Kidney capillary endothelial cell (primary cell): Measurements from ENCODE around the gene IARS1.

Experiments used
- DNase-seq: peaks from one replicate; pipeline ENCODE4 v3.0.0-alpha.2; 2018; ENCODE audit warnings: low spot score

Gene IARS1

DNA sequence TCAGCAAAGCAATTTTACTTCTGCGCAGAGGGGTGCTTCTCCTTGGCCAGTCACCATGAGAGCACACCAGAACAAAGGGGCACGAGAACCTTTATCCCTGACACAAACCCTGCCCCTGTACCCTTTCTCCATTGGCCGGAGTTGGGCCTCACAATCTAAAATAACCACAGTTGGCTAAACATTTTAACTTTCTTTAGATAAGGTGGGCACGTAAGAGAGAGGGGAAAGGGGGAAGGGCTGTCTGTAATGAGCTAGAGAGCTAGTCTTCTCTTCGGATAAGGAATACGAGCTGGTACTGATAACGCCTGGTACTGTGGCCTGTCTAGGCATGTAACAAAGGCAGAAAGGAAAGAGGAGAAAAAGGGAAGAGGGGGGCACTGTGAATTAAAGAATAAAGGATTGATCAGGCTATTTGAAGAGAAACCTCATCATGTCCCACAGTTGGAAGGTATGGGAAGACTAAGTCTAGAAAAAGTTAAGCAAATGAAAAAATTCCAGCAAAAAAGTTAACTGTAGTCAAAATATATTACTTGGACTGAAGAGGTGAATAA is 1.8 kb upstream of the IARS1 start:
- no peak for DNase-seq

DNA sequence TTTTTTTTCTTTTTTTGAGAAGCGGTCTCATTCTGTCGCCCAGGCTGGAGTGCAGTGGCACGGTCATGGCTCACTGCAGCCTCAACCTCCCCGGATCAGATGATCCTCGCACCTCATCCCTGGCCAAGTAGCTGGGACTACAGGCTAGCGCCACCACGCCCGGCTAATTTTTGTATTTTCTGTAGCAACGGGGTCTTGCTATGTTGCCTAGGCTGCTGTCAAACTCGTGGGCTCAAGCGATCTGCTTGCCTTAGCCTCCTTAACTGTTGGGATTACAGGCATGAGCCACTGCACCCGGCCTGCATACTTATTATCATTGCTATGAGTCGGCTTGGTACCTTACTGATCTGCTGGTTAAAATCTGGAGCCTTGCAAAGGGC is 790 bp upstream of the IARS1 start:
- peak; percentile 5 for DNase-seq

DNA sequence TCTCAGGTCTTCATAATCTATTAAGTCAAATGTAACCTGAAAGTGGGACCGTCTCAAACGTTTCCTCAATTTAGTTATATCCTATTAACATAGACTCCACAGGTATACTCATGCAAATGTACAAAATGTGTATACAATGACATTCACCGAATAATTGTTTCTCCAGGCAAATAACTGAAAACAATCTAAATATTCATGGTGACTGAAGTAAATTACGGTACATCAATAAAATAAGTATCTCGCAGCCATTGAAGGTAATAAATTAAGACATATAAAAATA is 482 bp downstream of the IARS1 start:
- DNase-seq, result no peak

DNA sequence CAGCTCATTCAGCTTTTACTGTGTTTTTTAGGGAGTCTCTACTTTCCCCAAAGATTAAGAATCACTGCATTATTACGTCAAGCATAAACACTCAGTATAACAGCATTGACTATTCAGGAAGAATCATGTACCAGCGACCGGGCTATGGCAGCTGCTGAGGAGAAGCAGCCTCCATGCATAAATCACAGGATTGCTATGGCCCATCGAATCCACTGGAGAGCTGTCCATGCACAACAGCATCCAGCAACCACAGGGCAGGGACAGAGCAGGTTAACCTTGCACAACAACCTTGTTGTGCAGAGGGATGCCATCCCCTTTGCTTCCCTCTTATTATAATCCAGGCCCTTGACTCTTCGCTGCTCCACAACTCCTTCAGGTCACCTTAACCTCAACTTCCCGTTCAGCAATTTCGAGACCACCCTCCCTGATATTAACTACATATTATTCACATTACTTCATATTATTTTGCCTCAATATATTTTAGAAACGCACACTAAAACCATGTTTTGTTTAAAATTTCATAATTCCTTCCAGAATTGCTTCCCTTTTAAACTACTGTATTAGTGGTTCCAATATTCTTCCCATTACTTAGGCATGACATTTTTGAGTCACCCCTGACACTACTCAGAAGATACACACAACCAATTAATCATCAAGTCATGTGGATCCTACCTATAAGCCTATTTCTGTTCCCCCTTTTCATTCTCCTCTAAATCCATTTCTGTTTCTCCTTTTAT is 991 bp downstream of the IARS1 start:
- peak; percentile 11 for DNase-seq

DNA sequence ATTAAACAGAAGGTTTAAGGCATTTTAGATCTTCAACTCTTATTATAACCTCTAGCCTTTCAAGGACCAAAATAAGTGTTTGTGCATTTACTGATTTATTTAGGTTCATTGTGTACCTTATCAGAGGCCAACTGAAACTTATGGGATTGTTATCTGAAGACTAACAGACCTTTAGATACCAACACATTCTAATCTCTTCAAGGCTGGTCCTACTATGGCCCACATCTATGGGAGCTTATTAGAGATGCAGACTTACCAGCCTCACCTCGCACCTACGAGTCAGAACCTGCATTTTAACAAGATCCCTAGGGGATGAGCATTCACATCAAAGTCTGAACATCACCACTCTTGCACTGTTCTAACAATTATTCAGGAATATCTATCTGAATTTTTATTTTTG is 1.9 kb downstream of the IARS1 start:
- DNase-seq, result no peak

DNA sequence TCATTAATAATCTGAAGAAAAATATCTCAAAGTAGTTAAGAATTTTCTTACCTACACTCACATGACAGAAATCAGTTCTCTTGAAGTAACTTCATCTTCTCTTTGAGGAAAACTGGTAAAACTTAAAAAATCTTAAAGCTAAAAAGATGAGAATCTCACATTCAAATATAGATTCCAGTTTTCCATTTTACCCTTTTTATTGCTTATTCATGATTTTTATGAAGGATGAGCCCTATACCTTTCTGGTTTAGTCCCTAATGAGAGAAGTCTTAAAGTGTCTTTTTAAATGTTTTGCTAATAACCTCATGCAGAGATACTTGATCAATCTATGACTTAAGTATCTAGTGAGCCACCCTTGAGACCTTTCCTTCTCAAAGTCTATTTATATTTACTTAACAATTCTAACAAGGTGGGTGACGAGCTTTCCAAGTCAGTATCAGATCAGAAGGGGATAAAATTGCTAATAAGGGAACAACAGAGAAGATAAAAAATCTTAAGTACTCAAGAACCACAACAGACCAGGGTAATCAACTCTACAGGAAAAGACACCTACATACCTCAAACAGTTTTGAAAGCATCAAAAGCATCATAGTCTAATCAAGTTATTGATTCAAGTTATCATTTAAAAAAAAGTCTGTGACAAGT is 2.6 kb downstream of the IARS1 start:
- DNase-seq, result no peak

DNA sequence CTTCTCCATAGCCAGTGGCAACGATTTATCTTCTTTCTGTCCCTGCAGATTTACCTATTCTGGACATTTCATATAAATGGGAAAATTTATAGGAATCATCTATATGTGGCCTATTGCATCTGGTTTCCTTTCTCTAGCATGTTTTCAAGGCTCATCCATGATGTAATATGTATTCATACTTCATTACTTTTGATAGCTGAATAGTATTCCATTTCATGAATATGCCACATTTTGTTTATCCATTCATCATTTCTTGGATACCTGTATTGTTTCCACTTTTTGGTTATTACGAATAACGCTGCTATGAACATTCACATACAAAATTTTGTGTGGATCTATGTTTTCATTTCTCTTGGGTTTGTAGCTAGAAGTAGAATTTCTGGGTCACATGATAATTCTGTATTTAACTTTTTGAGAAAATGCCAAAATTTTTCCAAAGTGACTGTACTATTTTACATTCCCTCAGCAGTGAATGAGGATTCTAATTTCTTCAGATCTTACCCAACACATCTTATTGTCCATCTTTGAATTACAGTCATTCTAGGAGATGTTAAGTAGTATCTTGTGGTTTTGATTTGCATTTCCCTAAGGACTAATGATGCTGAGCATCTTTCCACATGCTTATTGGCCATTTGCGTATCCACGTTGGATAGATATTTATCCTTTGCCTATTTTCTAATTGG is 3.6 kb downstream of the IARS1 start:
- no peak for DNase-seq

DNA sequence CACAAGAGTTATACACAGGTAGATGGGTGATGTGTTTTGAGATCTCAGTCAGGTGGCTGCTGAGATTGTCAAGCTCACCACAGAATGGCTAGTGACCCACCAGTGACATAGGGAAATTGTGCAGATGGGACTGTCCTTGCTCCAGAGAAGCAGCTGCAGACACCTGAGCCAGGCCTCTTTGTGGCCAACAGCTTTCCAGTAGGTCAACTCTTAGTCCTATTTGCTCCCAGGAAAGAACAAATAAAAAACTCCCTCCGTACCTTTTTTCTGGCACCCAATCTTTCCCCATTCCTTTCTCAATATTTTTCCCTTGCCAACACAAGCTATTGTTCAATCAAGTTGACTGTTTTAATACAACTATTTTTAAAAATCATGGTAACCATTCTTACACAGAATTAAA is 14.2 kb downstream of the IARS1 start:
- no peak for DNase-seq

DNA sequence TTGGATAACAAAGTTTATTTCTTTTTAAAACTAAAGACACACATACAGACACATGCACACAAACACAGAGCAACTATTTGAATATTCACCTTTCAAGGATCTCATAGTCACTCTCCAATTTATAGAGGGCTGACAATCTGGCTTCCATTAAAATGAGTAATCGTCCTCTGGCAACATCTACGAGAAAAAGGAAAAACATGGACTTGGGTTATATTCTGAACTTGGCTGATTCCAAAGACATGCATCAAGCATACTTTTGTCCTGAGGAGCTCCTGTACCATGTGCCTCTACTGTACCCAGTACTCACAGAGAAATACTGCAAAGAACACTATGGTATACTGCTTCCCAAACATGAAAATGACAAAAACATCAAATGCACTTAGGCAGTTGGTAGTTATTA is 15.4 kb downstream of the IARS1 start:
- no peak for DNase-seq

DNA sequence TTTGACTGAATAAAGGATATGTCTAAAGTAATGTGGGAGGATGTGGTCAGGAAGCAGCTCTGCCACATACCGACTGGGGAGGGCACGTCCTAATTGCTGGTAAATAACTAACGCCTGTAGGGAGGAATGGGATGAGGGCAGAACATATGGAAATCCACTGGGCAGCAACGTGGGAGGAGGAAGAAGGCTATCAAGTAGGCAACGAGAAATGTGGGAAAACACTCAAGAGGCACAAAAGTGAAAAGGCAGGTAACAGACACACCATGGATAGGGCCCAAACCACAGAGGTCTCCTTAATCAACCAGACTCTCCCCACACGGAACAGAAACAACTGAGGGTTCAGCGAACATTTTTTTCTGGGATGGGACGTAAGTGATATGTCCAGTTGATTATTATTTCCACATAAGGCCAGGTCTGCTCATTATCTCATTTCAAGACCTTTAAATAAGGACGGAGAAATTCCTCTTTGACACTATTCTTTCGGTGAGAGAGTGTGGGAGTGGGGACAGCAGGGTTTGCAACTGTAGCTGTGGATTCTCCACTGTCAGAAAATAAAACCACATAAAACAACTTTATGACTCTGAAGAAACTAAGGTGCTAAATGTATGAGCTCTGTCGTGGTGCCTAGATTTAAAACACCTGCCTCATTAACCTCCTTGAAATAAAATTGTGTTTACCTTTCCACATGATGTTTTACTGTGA is 17.0 kb downstream of the IARS1 start:
- no peak for DNase-seq

DNA sequence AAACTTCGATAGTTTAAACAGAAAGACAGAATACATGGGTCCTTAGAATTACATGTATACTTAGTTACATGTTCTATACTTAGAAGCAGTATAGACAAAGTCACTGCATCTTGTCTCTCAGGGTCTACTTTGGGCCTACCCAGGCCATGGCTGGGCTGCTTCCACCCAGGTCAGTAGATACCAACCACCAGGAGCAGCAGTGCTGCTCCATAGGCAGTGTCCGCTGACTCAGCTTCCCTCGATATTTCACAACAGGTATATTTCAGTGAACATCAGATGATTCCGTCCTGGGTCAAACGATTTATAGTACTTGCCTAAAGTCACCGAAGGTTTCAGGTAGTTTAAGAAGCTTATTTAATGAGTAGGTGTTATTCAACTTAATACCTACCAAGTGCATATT is 18.0 kb downstream of the IARS1 start:
- no peak for DNase-seq

DNA sequence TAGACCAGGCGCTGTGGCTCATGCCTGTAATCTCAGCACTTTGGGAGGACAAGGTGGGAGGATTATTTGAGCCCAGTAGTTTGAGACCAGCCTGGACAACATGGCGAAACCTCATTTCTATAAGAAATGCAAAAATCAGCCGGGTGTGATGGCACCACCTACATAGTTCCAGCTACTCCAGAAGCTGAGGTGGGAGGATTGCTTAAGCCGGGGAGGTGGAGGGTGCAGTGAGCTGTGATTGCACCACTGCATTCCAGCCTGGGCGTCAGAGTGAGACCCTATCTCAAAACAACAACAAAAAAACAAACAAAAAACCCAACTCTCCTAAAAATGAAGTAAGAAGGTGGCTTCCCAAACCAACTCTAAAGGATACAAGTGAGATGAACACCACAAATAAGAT is 23.0 kb downstream of the IARS1 start:
- no peak for DNase-seq

DNA sequence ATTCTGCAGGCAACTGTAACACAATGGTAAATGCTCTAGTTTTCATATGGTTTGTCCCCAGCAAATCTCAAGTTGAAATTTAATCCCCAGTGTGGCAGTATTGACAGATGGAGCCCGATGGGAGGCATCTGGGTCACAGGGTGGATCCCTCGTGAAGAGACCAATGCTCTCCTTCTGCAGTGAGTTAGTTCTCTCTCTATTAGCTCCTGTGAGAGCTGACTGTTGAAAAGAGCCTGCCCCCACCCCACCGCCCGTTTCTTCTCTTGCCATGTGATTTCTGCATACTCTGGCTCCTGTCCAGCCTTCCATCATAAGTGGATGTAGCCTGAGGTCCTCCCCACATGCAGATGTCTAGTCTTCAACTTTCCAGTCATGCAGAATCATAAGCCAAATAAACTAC is 27.0 kb downstream of the IARS1 start:
- no peak for DNase-seq

DNA sequence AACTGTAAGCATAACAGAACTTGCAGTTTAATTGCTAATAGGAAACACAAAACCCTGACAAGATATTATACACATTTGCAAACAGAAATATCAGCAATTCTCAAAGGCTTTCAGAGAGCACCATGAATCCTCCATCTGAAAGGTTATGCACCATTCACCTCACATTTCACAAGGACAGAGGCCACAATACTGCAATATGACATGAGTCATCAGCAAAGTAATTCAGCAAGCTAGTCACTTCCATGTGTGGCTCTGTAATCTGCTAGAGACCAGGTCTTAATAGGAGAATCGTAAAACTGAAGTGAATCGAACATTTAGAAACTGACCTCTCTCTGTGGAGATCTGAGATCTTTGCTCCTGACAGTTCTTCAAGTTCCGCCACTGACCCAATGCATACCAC is 28.3 kb downstream of the IARS1 start:
- DNase-seq, result peak; percentile 22

DNA sequence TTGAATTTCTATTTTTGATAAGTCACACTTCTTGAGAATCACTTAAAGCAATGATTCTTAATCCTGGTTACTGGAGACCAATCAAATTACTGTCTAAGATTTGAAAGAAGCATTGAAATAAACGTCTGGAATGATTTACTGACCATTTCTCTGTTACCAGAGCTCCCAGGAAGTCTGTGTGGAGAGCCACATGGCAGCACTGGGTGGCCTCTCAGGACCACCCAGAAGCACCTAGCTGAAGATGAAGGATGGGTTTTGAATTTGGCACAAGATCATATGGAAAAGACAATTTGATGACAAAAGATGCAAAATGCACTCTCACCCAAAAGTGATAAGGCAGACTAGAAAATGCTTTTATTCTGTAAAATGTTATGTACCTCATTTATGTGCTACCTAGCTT is 30.4 kb downstream of the IARS1 start:
- no peak for DNase-seq

DNA sequence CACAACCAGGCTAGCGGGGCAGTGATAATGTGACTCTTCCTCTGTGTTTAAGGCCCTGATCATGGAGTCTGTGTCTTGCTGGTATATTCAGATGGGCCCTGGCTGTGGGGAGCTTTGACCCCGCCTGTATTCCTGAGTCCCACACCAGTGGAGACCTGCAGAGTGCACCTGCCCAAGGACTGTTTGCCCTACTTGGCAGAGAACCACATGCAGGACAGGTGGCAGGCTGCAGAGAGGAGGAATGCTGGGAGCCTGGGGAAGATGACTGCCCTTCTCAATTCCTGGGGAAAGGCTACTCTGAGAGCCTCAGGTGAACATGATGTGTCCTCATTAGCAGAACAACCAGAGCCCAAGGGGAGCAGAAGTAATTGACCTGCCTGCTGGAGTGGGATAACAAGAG is 36.2 kb downstream of the IARS1 start:
- DNase-seq, result no peak

DNA sequence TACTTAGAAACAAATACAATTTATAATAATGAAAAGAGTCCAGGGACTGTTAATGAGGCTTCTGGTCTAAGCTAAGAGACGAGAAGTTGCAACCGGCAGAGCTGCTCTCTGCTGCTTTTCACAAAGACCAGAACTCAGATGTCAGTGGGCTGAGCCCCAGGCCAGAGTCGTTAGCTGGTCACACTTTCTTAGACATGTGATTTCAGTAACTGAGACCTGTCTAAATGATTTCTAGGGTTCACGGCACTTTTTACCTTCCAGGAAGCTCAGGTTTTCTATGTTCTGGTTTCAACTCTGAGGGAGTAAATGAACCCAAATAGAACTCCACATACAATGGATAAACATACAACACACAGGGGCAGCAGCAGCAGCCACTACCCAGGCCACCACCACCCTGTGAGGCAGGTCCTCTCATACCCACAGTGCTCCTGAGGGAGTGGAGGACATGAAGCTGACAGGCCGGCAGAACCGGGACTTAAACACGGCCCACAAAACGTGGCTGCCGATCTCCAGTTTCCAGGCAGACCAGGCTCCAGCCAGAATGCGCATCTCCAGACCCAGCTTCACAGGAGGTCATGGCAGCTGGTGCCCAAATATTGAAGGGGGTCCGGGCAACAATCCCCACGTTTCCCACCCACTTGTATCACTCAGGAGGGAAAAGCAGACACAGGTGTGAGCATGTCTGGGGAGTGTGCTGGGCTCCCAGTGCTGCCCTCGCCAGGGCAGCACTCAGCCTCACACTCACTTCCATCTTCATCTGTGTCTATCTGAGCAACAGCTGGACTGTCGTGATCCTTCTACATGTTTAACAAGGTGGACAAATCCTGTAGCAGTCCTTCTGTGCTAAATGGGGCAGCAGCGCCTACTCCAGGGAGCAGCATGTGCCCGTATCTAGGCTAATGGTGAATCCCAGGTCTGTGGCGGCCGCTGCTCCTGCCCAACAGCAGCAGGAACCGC is 38.8 kb downstream of the IARS1 start:
- DNase-seq, result no peak

DNA sequence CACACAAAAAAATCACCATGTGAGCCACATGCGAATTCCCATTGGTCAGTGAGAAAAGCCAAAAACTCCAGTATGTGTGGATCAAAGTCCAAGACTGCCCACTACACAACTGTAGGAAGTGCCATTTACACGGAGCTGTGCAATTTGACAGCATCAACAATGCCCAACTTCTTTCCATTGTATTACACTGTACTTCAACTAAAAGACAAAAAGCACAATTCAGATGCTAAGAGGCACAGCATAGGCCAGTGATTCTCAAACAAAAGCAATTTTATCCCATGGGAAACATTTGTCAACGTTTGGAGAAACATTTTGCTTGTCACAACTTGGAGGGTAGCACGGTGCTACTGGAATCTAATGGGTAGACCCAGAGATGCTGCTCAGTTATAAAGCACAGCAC is 39.8 kb downstream of the IARS1 start:
- no peak for DNase-seq

DNA sequence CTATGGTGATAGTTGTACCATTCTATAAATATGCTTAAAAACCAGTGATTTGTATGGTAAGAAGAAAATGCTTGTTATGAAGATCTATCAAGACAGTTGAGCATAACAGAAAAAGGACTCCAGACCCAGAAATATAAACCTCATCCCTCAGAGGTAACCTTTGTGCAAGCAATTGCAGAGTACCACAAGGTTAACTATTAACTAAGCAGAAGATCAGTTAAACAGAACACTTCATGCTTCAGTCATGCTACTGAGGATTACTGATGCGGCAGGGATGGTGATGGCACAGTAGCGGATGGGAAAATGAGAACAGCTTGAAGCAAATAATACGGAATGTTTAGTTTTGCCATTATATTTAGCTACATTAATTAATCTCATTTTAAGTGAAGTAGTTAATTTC is 45.5 kb downstream of the IARS1 start:
- DNase-seq, result no peak

DNA sequence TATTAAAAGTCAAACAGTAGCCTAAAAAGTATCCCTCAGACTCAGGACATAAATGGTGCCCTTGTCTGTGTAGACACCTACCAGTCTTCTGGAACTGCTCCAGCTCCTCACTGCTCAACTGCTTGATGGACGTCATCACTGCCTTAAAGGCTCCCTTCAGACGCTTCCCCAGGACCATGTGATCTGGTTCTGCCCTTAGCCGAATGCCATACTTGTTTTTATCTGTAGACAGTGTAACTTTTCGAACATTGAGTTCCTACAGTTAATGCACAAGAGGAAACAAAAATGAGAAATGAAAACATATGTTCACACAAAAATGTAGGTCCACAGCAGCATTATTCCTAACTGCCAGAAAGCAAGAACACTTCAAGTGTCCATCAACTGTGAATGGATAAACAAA is 46.2 kb downstream of the IARS1 start:
- DNase-seq, result no peak

DNA sequence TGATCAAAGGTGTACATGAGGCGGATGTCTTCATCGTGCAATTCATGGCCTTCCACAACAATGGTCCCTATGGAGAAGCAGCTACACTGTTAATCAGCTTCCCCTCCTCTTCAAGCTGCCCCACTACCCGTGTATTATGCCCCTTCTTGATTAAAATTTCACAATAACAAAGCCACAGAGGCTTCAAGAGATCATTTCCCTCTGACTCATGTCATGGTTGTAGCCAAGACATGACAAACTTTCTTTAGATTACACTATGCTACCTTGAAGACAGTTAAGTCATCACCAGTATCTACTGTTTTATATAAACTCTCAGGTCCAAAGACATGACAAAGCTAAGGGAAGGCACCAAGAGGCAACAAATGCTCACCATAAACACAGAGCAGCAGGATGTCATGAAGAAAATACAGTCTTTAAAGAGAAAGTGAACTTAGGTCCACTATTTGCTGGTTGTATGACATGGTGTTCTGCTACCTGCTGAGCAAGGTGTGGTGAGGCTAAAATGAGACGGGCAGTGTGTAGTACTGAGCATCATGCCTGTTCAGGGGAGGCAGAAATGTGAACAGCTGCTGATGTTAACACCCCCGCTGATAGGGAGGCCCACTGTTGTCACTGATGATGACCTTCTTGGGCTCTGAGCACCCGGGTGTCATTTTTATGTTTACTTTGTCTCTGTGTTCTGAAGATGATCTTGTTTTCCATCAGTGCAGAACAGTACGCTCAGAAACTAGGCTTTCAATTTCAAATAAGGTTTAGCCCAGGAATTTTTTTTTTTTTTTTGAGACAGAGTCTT is 48.3 kb downstream of the IARS1 start:
- no peak for DNase-seq
